ENCODE measurements around the gene ERVK3-1. TPM values are rescaled to one million over a fixed set of nuclear protein-coding genes. Genes with fewer than 3 reads are reported as not detected.

ERVK3-1 gene
- total RNA-seq, 4 donors from 2014 or later: 32.9 to 53.0 (median 38.0) TPM

- Histone ChIP-seq H3K27ac (replicated peaks in 1 of 4) (peak within 1 kb of the TSS; percentile 85 to 96 (median 94)), H3K4me1 (peaks cover 9 to 23% (median 14%) of the 10 kb centered on the region in 4 donors), H3K9me3 (no peaks in the 10 kb centered on the region), H3K4me3 (peak within 1 kb of the TSS; percentile 70 to 83 (median 80)), H3K27me3 (peaks cover 0 to 18% (median 0%) of the 10 kb centered on the region in 4 donors), H3K36me3 (peaks cover 0 to 8% (median 3%) of the 10 kb centered on the region in 4 donors)
- intact Hi-C loops (cut with DNase I): no loop called here
- WGBS: under 1% methylated on average over 42 of the region's 74 CpGs
- TF ChIP-seq POLR2AphosphoS5 (IDR thresholded peaks at IDR 0.05): peak; percentile 80 to 90
- TF ChIP-seq CTCF (IDR thresholded peaks at IDR 0.05): peak in 2 of 3 experiments; percentile 2 to 30
- TF ChIP-seq POLR2A (IDR thresholded peaks at IDR 0.05; ENCODE audit: low read depth): no peak
- peak; percentile 98 for DNase-seq (ENCODE audit: extremely low spot score)
Measured at GRCh38 chr19:58362272-58362994, 57.3 kb downstream of the ERVK3-1 start, which contains the start of gene ZNF497. Gene ZNF497 (minus strand): TSS chr19:58362751. CDS start chr19:58357635, 5,116 bp downstream.

DNA sequence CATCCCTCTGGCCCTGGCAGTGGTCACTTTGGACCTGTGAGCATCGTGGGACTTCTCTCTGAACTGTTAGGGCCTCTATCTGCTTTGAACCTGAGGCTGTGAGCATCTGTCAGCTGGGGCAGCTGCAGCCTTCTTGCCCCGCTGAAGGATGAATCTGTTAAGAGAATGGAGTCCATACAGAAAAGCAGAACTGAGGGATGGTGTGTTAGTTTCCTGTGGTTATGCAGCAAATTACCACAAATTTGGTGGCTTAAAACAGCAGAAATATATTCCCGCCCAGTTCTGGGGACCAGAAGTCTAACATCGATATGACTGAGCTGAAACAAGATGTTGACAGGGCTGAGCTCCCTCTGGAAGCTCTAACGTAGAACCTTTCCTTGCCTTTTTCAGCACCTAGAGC is 59.0 kb downstream of the ERVK3-1 start:
- peaks cover 9 to 17% (median 12%) of the 10 kb centered on the region in 4 donors for H3K4me1 ChIP-seq
- H3K27me3 ChIP-seq: peaks cover 0 to 24% (median 0%) of the 10 kb centered on the region in 4 donors
- no peaks in the 10 kb centered on the region for H3K9me3 ChIP-seq
- H3K4me3 ChIP-seq: no peak overlapping the region
- no peak for DNase-seq (ENCODE audit: extremely low spot score)
- TF ChIP-seq POLR2A (IDR thresholded peaks at IDR 0.05; ENCODE audit: low read depth) (no peak), EP300 (IDR thresholded peaks at IDR 0.05) (no peak), POLR2AphosphoS5 (IDR thresholded peaks at IDR 0.05) (no peak), CTCF (IDR thresholded peaks at IDR 0.05) (no peak)
- 80% methylated on average over 5 of the region's 5 CpGs for WGBS
- H3K27ac ChIP-seq (replicated peaks in 1 of 4): no peak overlapping the region
- intact Hi-C loops (cut with DNase I): no loop called here
- peaks cover 0 to 10% (median 4%) of the 10 kb centered on the region in 4 donors for H3K36me3 ChIP-seq

Small RNA genes within 50 kb of the gene (small RNA-seq; reads per million reads assigned to genes)
- 0 to 0.37 (median 0) reads per million in 3 donors for gene MIR6806
- 0 to 0.93 (median 0.34) reads per million in 3 donors for gene RNA5SP473

Other genes starting within 250 kb of the ERVK3-1 start
- gene ZNF135, start 246.1 kb upstream of the ERVK3-1 start, total RNA-seq: 1 to 10 TPM; 5.1 to 9.1 (median 6.6) TPM
- 100 to 1,000 TPM in 3 of 4 donors, 10 to 100 TPM in 1; 93.0 to 141 (median 124) TPM for gene ZSCAN18, start 207.1 kb upstream of the ERVK3-1 start, total RNA-seq
- 10 to 100 TPM in 2 of 4 donors, 1 to 10 TPM in 2; 8.3 to 14.0 (median 10.8) TPM for gene ZNF329, start 154.6 kb upstream of the ERVK3-1 start, total RNA-seq
- 10 to 100 TPM; 18.7 to 27.8 (median 22.8) TPM for gene ZNF274, start 122.3 kb upstream of the ERVK3-1 start, total RNA-seq
- 10 to 100 TPM; 29.5 to 38.8 (median 37.6) TPM for gene ZNF544, start 76.5 kb upstream of the ERVK3-1 start, total RNA-seq
- gene ZNF8, start 26.4 kb upstream of the ERVK3-1 start, total RNA-seq: 10 to 100 TPM in 2 of 4 donors, 1 to 10 TPM in 2; 8.1 to 12.3 (median 10.3) TPM
- gene ZSCAN22, start 21.6 kb downstream of the ERVK3-1 start, total RNA-seq: 1 to 10 TPM; 2.9 to 4.9 (median 3.6) TPM
- gene A1BG, start 48.1 kb downstream of the ERVK3-1 start, total RNA-seq: 10 to 100 TPM in 2 of 4 donors, 1 to 10 TPM in 1, under 1 TPM in 1; 0.83 to 12.1 (median 9.5) TPM
- 1 to 10 TPM in 1 of 4 donors, under 1 TPM in 3; 0.42 to 1.1 (median 0.92) TPM for gene ZNF497, start 57.4 kb downstream of the ERVK3-1 start, total RNA-seq
- gene ZNF837, start 75.7 kb downstream of the ERVK3-1 start, total RNA-seq: 1 to 10 TPM; 1.5 to 3.7 (median 2.1) TPM
- gene RPS5, start 81.9 kb downstream of the ERVK3-1 start, total RNA-seq: 1,000 to 10,000 TPM; 1,137 to 2,200 (median 1,582) TPM
- not detected for gene RNF225, start 90.3 kb downstream of the ERVK3-1 start, total RNA-seq
- gene ZNF584, start 103.3 kb downstream of the ERVK3-1 start, total RNA-seq: 10 to 100 TPM; 11.6 to 24.2 (median 18.9) TPM
- gene ZNF132, start 134.8 kb downstream of the ERVK3-1 start, total RNA-seq: 1 to 10 TPM; 3.7 to 6.7 (median 4.5) TPM
- 1 to 10 TPM; 7.1 to 9.7 (median 8.3) TPM for gene ZNF324B, start 146.2 kb downstream of the ERVK3-1 start, total RNA-seq
- 10 to 100 TPM; 12.9 to 21.8 (median 15.6) TPM for gene ZNF324, start 161.7 kb downstream of the ERVK3-1 start, total RNA-seq
- gene ZNF446, start 171.0 kb downstream of the ERVK3-1 start, total RNA-seq: 10 to 100 TPM; 13.7 to 20.4 (median 17.0) TPM
- 10 to 100 TPM in 1 of 4 donors, 1 to 10 TPM in 3; 3.8 to 10.8 (median 4.6) TPM for gene SLC27A5, start 206.6 kb downstream of the ERVK3-1 start, total RNA-seq
- gene ZBTB45, start 214.4 kb downstream of the ERVK3-1 start, total RNA-seq: 10 to 100 TPM in 2 of 4 donors, 1 to 10 TPM in 2; 8.8 to 20.0 (median 12.1) TPM
- 100 to 1,000 TPM; 152 to 319 (median 264) TPM for gene TRIM28, start 238.7 kb downstream of the ERVK3-1 start, total RNA-seq
- gene CHMP2A, start 249.7 kb downstream of the ERVK3-1 start, total RNA-seq: 100 to 1,000 TPM; 124 to 145 (median 141) TPM

Data from esophagus muscularis mucosa (tissue), 4 donors.